ENCODE measurements around the gene APOO.

- TF ChIP-seq CTCF (IDR thresholded peaks at IDR 0.05) (no peak), EZH2 (IDR thresholded peaks at IDR 0.05) (no peak), EZH2phosphoT487 (IDR thresholded peaks at IDR 0.05) (no peak)
These were observed 10.8 kb downstream of the APOO start for GRCh38 chrX:23896981-23897380.
